HG02840 (cell line): Measurements from ENCODE around the gene KLHDC8A.
A peak's percentile ranks its signal among the peaks of the same experiment; 100 is the strongest.
"Not testable (repeated sequence)": the region's sequence is repeated elsewhere in the genome, so short reads cannot be mapped to it uniquely, and the experiment has no call there.

Experiments
- ATAC-seq: cut with Tn5 transposase; IDR thresholded peaks from one replicate; pipeline ENCODE4 v1.9.1; 2021; ENCODE audit warnings: mild to moderate bottlenecking, moderate library complexity, moderate number of reproducible peaks; ENCODE audit not compliant: unreplicated experiment, low FRiP score

The KLHDC8A gene

DNA sequence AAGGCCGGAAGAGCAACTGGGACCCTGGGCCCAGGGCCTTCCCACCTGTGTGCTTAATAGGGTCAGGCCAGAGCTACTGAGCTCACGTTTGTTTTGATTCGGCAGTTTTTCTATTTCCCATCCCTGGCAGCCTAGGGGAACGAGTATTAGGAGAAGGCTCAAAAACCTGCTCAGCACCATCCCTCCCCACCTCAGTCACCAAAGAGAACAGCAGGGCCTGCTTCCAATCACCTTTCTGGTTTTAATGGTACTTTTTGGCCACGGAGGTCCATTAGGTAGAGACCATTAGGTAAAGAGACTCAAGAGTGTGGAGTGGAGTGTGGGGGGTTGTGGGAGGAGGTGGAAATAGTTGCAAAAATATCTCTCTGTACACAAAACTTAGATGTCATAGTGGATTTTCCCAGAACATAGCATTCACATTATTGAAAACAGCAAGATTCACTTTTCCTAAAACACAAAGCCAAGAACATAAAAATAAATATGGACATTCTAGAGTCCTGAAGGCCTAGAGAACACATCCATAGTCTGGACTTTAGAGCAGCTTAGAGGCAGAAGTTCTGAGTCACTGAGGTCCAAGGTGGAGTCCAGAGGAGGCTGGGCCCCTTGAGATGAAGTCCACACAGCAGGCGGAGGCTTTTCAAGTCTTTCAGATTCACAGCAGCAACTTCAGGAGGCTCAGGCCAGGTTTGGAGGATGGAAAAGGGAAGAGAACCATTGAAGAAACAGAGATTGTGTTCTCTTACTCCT, 54.7 kb downstream of the KLHDC8A start:
- no peak for ATAC-seq

DNA sequence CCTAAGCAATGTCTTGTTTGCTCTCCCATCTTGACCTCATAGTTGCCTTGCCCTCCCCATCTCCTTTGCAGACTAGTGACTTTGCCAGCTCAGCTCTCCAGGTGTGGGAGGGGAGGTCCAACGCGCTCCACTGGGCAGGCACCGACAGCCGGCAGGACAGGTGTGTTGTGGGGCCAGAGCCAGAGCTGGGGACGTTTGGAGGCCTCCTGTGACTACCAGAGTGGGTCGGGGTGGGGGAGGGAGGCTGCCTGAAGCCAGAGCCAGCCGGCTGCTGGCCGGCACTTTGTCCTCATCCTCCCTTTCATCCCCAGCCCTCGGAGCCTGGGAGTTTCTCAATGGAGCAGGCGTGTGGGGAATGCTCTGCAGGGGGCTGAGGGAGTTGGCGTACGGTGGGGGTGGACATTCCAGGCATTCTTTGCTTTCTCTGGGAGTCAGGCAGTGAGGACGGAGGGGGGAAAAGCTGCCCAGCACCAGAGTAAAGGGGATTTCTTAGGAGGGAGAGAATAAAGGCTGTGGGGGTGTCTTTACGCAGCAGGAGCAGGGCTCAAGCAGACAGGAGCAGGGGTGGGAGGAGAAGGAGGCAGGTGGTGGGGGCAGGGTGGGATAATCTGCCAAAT, 55.4 kb downstream of the KLHDC8A start:
- ATAC-seq: no peak

DNA sequence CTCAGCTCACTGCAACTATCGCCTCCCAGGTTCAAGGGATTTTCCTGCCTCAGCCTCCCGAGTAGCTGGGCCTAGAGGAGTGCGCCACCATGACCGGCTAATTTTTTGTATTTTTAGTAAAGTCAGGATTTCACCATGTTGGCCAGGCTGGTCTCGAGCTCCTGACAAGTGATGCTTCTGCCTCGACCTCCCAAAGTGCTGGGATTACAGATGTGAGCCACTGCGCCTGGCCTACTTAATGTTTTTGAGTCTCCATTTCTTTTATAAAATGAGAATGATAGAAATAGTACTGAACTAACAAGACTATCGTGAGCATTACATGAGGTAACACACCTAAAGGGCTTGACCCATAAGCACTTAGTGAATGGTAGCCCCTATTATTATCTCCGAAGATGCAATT, 56.6 kb downstream of the KLHDC8A start:
- no peak for ATAC-seq

DNA sequence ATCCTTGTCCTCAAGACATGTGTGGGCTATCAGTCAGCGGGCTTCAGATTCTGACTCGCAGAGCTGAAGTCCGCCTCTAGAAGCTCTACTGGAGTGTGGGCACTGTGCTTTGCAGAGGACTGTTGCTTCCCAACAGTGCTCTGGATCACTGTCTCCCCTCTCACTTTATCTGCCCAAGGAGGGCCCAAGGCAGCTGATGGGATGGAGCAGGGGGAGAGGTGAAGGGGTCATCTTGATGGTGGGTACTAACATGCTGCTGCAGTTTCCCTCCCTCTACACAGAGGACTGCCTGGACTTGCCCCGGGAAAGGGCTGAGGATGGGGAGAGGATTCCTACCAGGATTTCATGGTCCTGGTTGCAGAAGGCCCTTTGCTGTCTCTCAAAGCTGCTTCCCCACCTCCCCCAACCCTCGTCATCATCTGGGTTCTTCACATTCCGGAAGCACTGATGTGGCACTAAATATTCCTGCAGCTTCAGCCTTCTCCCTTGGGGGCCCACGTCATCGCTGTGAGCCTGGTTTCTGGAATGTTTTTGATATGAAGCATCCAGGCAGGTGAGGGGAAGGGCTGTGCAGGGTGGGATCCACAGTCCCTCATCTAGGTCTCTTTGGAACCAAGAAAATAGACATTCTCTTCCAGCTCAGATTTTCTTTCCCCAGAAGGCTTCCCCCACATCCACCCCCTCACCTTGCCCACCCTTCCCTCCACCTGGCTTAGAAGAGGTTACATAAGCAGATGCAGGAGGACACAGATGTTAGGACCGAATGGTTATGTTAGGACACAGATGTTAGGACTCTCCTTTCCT, 58.3 kb downstream of the KLHDC8A start:
- ATAC-seq: no peak

DNA sequence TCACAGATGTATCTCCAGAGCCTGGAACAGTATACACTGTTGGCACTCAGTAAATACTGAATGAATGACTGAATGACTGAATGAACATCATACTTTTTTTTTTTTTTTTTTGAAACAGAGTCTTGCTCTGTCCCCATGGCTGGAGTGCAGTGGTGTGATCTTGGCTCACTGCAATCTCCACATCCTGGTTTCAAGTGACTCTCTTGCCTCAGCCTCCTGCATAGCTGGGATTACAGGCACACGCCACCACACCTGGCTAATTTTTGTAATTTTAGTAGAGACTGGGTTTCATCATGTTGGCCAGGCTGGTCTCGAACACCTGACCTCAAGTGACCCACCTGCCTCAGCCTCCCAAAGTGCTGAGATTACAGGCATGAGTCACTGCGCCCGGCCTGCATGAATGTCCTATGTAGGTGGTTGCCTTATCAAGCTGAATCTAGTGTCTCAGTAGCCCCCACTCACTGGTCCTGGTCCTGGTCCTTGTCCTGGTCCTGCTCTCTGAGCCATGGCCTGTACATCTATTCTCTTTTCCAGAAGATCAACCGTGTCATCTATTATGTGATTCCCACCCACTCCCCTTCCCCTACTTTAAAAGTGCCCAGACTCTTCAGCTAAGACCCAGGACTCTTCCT, 59.1 kb downstream of the KLHDC8A start:
- not testable (repeated sequence) for ATAC-seq

DNA sequence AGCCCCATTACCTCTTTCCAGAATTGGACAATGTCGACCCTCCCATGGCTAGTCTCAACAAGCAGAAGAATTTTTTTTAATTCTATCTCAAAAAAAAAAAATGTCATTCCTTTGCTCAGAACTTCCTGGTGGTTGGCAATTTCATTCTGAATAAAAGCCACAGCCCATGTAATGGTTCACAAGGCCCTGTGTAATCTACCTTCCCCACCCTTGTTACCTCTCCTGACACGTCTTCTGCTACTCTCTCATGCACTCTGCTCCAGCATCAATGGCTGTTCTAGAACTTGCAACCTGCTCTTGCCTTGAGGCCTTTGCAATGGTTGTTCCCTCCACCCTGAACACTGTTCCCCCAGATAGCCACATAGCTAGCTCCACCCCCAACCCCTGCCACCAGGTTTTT, 60.6 kb downstream of the KLHDC8A start:
- no peak for ATAC-seq

DNA sequence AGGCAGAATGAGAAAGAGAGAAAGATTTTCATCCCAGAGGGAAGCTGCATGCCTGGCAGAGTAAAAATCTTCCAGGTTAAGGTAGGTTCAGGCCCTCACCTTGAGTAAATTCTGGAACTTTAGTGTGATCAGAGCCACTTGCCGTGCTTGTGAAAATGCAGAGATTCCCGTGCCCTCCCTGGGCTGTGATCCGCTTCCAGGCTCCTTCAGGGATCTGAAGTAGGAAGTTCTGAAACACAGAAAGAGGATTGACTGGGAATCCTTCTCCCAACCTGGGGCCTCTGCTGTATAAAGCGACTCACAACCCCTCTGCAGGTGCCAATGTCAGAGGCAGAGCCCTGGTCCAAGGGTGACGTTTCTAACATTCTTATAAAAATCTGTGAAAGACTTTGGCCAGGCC, 61.8 kb downstream of the KLHDC8A start:
- ATAC-seq: no peak

DNA sequence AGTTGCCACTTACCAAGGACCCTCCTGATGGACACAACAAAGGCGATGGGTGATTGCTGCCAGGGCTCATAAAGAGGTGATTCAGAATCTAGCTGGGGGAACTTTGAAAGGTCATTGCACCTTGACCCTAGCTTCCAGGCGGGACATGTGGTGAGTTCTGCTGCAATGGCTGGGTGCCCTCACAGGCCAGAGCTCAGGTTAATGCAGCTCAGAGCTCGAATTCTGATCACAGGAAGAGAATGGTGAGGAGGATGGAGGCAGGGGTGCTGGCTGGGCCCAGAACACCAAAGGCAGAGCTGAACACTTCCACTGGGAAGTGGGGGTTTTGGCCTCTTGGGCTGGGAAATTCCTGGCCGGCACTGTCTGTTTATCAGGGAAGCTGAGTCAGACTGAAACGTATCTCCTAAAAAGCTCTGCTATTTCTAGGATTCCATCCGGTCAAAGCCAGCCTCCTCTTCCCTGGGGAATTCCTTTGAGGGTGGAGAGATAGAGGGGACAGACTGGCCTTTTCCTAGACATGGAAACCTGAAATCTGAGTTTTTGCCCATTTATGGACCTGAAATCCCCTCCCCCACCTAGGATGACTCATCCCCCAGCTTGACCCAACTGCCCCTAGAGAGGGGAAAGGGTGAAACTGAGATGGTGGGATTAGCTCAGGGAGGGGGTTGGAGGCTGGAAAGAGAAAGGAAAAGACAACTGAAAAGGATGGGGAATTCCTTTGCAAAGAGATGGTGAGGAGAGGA, 62.4 kb downstream of the KLHDC8A start:
- no peak for ATAC-seq

DNA sequence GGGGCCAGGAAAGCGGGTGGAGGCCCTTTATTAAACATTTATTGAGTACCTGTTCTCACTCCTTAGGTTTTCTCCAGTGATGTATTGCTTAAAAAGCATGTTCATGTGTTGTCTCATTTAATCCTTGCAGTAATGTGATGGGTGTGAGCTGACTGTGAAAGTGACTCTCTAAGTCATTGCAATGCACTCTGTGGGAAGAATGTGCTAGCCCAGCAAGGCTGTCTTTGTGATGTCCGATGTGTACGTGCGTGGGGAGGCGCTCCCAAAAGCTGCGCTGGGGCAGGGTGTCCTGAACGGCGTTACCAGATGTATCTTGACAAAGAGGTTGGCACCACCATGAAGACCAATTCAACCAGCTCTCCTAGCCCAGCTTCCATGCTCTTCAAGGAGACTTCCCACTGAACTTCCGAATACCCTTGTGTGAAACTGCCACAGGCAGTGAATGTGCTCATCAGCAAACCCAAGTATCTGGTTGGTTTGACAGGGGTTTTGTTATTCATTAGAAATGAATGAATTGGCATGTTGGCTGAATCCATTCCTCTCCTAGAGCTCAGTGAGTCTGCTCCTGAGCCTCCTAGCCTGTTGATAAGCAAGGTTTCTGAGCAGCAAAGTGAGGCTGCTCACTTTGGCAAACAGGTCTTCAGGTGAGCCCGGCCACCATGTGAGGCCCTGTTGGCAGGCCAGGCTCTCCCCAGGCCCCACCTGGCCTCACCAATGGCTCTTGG, 63.2 kb downstream of the KLHDC8A start:
- no peak for ATAC-seq

DNA sequence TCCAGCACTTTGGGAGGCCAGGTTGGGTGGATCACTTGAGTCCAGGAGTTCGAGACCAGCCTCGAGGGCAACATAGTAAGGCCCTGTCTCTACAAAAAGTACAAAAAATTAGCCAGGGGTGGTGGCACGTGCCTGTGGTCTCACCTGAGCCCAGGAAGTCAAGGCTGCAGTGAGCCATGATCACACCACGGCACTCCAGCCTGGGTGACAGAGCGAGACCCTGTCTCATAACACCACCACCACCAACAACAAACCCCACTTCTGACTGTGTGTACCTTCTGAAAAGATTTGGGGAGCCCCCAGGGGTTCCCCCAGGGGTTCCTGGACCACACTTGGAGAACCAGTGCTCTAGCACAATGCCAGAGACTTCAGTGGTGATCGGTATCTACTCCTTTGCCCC, 65.1 kb downstream of the KLHDC8A start:
- ATAC-seq: no peak

DNA sequence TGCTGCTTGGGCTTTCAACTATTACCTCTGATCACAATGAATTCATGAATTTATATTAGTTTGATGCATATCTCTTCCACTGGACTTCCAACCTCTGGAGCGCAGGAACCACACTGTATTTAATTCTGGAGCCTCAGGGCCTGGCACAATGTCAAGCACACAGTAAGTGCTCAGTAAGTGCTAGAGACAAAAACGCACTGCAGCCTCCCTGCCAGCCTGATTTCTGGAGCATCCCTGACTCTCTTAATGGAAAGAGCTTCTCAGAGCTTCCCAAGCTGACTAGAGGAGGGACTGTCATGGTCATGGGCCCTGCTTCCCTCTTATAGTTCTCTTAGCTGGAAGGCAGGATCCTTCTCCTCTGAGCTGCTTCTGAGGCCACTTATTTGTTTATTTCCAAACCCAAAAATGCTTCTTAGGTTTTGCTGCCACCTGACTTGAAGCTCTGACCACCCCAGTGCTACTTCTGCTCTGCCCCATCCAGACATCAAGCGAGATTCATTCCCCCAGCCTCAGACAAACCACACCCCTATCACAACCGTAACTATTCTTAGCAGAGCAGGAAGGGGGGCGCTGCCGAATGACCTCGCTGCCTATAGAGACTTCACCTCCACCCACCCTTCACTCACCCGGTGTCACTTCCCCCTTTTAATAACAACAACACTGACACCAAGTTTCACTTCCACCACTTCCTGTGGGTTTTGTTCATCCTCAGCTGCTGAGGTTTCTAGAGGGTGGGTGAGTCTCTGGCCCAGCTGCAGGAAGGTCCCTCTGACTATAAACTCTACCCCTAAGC, 68.8 kb downstream of the KLHDC8A start:
- ATAC-seq: peak; percentile 91

DNA sequence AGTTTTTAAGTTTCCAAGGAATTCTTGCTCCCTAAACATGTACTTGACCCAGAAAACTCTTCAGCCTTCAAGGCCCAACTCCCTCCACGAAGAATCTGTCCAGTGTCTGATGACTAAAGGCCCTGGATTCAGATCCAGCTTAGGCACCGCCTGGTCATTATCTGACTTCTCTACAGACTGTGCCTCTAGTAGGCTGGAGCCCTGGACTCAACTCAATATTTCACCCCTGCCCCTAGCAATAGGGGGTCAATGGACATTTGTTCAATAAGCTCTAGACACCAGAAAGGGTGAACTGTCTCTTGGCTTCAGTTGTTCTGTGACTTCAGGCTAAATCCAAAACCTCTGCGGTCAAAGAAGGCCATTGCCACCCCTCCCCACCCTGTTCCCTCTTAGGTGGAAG, 69.6 kb downstream of the KLHDC8A start:
- ATAC-seq: no peak

DNA sequence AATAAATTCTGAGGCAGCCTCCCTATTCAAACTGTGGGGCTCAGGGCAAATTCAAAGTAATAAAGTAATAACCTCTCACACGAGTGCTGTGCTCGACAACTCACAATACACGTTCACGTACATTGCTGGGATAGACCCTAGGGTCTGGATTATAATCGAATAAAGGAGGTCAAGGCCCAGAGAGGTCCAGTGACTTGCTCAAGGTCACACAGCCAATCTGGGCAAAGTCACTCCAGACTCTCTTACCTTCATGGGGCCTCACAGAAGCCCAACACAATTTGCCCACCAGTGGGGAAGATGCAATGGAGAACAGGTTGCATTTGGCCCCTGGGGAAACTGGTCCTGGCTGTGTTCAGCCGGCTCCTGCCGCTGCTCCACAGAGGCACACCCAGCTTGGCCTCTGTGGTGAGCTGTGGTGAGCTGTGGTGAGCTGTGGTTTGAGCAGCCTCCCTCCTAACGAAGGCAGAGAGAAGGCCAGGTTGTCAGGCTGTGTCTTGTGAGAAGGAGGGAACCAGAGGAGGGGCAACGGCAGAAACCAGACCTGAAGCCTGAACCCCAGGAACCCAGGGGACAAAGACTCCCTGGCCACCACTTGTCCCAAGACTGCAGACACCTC, 70.3 kb downstream of the KLHDC8A start:
- no peak for ATAC-seq
